Measurements from ENCODE around the gene PLET1.

DNA sequence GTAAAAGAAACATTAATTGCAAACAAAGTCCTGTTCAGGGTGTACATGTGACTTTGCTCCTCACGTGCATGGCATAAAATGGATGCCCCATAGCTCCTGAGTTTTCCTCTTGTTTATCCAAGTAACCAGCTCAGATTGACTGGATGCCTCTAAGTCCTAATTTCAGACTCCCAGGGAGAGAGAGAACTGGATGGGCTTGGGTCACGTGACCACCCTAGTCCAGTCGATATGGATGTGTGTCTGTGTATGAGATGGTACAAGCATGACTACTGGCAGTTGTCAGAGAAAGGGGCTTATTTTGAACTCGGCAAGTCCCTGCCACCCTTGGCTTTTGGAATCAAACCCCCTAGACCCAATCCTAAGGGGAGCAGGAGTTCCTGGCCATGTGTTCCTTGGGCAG is 35.4 kb upstream of the PLET1 start:
- TF ChIP-seq, protein P1, sequence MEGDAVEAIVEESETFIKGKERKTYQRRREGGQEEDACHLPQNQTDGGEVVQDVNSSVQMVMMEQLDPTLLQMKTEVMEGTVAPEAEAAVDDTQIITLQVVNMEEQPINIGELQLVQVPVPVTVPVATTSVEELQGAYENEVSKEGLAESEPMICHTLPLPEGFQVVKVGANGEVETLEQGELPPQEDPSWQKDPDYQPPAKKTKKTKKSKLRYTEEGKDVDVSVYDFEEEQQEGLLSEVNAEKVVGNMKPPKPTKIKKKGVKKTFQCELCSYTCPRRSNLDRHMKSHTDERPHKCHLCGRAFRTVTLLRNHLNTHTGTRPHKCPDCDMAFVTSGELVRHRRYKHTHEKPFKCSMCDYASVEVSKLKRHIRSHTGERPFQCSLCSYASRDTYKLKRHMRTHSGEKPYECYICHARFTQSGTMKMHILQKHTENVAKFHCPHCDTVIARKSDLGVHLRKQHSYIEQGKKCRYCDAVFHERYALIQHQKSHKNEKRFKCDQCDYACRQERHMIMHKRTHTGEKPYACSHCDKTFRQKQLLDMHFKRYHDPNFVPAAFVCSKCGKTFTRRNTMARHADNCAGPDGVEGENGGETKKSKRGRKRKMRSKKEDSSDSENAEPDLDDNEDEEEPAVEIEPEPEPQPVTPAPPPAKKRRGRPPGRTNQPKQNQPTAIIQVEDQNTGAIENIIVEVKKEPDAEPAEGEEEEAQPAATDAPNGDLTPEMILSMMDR (IDR thresholded peaks at IDR 0.05; ENCODE audit: insufficient read depth, low read length) = no peak
- no peak for TF ChIP-seq GABPA (IDR thresholded peaks at IDR 0.05; ENCODE audit: low read depth)

Data from HL-60 (cell line).